WERI-Rb-1 (cell line): ENCODE measurements around the gene C11orf24.

ENCODE experiments used
- DNase-seq: peaks from one replicate; pipeline ENCODE4 v3.0.0-alpha.2; 2020
- H3K27ac ChIP-seq: fragments of 250-450 bp; sonication (Bioruptor Pico); 2 replicates; pipeline ENCODE4 v1.5.1; 2020; ENCODE audit warnings: mild to moderate bottlenecking, moderate library complexity
- H3K27me3 ChIP-seq: fragments of 250-450 bp; sonication (Bioruptor Pico); 2 replicates; pipeline ENCODE4 v1.5.1; 2021; ENCODE audit warnings: mild to moderate bottlenecking, low read depth, moderate library complexity; ENCODE audit not compliant: insufficient read depth, severe bottlenecking
- H3K36me3 ChIP-seq: fragments of 250-450 bp; sonication (Bioruptor Pico); 2 replicates; pipeline ENCODE4 v1.5.1; 2020; ENCODE audit warnings: mild to moderate bottlenecking, moderate library complexity
- H3K4me3 ChIP-seq: 2 replicates; pipeline ENCODE4 v1.5.1; 2011; ENCODE audit warnings: low read depth, mild to moderate bottlenecking, control low read depth, low read length
- H3K9me3 ChIP-seq: fragments of 250-450 bp; sonication (Bioruptor Pico); 2 replicates; pipeline ENCODE4 v1.5.1; 2021; ENCODE audit warnings: mild to moderate bottlenecking, moderate library complexity; ENCODE audit not compliant: severe bottlenecking
- TF ChIP-seq, protein P1 (sequence below): IDR thresholded peaks from 2 replicates; pipeline ENCODE4 v1.5.1; 2011; ENCODE audit warnings: low read depth, mild to moderate bottlenecking, control low read depth, inconsistent platforms, low read length

C11orf24 gene

DNA sequence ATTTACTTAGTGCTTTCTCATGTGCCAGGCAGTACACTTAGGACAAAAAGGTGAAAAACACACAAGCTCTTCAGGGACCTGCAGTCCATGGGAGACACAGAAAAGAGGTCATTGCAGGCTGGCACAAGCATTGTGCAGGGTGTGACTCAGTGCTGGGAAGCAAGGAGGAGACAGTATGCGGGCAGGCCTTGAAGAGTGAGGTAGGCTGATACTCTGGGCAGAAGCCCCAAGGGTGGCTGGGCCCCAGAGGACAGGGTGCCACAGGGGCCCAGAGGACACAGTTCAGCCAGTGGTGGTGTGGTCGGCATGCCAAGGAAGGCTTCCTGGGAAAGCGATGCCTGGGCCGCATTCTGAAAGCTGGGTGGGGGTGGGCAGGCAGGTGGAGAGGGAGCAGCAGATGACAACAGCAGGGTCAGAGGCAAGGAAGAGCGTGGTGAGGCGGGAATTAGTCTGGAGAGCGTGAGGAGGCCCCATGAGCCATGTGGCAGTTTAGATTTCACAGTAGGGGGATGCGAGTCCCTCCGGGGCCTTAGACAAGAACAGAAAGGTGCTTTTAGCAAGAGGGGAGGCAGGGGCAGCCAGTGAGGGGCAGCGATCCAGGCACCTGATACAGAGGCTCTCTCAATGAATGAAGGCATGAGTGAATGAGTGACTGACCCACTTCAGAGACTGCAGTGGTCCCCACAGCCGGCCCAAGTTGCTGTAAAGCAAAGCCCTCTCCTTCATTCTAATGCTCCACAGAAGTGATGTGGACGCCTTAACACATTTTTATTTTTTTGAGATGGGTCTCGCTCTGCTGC lies 6.8 kb downstream of the C11orf24 start:
- TF ChIP-seq, protein P1, sequence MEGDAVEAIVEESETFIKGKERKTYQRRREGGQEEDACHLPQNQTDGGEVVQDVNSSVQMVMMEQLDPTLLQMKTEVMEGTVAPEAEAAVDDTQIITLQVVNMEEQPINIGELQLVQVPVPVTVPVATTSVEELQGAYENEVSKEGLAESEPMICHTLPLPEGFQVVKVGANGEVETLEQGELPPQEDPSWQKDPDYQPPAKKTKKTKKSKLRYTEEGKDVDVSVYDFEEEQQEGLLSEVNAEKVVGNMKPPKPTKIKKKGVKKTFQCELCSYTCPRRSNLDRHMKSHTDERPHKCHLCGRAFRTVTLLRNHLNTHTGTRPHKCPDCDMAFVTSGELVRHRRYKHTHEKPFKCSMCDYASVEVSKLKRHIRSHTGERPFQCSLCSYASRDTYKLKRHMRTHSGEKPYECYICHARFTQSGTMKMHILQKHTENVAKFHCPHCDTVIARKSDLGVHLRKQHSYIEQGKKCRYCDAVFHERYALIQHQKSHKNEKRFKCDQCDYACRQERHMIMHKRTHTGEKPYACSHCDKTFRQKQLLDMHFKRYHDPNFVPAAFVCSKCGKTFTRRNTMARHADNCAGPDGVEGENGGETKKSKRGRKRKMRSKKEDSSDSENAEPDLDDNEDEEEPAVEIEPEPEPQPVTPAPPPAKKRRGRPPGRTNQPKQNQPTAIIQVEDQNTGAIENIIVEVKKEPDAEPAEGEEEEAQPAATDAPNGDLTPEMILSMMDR, result no peak
- Histone ChIP-seq H3K9me3 (no peaks in the 10 kb centered on the region), H3K36me3 (peaks cover 50% of the 10 kb centered on the region), H3K27ac (no peak overlapping the region), H3K27me3 (no peaks in the 10 kb centered on the region), H3K4me3 (no peak overlapping the region)
- DNase-seq, result no peak

DNA sequence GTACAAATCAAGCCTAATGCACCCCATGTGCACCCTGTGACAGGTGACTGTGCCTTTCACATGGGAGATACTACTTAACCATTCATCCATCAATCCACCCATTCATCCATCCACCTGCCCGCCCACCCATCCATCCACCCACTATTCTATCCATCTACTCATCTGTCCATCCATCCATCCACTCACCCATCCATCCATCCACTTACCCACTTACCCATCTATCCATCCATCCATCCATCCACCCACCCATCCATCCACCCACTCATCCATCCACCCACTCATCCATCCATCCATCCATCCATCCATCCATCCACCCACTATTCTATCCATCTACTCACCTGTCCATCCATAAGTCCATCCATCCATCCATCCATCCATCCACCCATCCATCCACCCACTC lies 7.5 kb downstream of the C11orf24 start:
- TF ChIP-seq, protein P1, result no peak
- no peaks in the 10 kb centered on the region for H3K27me3 ChIP-seq
- peaks cover 50% of the 10 kb centered on the region for H3K36me3 ChIP-seq
- no peaks in the 10 kb centered on the region for H3K9me3 ChIP-seq
- no peak overlapping the region for H3K4me3 ChIP-seq
- no peak for DNase-seq
- no peak overlapping the region for H3K27ac ChIP-seq

DNA sequence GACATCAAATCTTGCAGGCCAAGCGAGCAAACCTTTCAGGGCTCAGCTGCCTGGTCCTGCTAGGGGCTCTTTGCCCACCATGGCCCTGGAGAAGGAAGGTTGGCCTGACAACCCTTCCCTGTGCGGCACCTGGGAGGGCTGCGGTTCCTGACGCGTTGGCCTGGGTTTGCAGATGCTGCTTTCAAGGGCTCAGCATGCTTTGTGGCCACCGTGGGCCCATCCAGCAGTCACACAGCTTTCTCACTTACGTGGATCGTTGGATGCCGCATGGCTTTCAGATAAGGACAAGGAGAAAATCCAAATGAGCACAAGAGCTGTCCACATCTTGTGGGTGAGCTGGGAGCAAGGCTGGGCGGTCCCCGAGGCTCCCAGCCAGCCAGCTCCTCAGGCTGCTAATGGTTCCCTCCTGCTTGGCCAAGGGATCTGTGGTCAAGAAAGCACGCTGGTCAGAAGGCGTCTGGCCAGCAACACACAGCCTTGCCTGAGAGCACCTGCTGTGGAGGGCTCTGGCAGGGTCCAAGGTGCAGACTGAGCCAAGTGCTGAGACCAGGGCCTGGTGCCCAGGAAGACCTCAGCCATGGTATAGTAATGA lies 8.2 kb downstream of the C11orf24 start:
- Histone ChIP-seq H3K36me3 (peaks cover 50% of the 10 kb centered on the region), H3K4me3 (no peak overlapping the region), H3K9me3 (no peaks in the 10 kb centered on the region), H3K27ac (no peak overlapping the region), H3K27me3 (no peaks in the 10 kb centered on the region)
- no peak for DNase-seq
- TF ChIP-seq, protein P1, result no peak

DNA sequence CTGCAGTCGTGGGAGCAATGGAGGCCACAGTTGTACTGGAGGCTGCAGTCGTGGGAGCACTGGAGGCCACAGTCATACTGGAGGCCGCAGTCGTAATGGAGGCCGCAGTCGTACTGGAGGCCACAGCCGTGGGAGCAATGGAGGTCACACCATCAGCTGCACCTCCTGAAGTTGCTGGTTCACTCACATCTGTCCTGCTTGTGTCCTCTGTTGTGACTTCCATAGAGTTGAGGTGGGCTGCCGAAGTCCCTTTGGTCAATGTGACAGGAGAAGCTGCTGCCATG lies 9.3 kb downstream of the C11orf24 start:
- Histone ChIP-seq H3K36me3 (peaks cover 46% of the 10 kb centered on the region), H3K9me3 (no peaks in the 10 kb centered on the region), H3K27me3 (no peaks in the 10 kb centered on the region), H3K27ac (no peak overlapping the region), H3K4me3 (no peak overlapping the region)
- no peak for DNase-seq
- TF ChIP-seq, protein P1, result no peak

DNA sequence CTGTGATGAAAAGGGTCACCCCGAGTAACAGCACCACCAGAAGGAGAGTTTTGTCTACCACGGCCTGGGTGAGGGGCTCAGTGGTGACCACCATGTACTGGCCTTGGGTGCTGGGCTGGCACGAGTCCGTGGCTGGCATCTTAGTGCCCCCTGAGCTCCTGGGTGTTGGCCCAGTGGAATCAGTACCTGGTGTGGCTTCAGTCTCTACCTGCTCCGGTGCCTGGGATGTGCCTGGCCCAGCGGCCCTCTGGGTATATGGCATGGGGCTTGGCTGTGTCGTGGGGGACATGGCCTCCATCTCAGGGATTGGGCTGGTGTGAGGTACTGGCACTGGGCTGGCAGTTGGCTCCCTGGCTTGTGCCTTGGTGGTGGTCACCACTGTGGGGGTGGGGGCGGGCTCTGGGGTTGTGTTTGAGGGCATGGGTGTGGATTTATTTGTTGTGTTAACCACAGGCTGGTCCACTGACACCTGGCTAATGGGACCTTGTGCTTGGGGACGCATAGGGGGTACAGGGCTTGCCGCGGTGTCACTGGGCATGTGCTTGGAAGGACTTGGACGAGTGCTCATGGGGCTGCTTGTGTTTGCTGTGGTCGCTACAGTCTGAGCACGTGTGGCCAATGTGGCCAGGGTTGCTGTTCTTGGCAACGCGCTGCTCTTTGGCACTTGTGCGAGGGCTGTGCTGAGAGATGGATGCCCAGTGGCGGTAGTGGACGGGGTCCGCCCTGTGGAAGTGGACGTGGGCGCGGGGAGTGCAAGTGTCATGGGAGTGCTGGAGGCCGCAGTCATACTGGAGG lies 9.8 kb downstream of the C11orf24 start:
- no peaks in the 10 kb centered on the region for H3K27me3 ChIP-seq
- no peak overlapping the region for H3K4me3 ChIP-seq
- H3K27ac ChIP-seq, result no peak overlapping the region
- TF ChIP-seq, protein P1, result no peak
- H3K36me3 ChIP-seq, result peaks cover 40% of the 10 kb centered on the region
- H3K9me3 ChIP-seq, result no peaks in the 10 kb centered on the region
- DNase-seq, result no peak
